DMS153 treated with DMSO at 0.1 percent for 48 hours (cell line): ENCODE data around the gene ECI1.
"Not testable (repeated sequence)": the region's sequence is repeated elsewhere in the genome, so short reads cannot be mapped to it uniquely, and the experiment has no call there.

Source experiments
- DNase-seq: peaks from one replicate; lab custom pipeline; 2025; ENCODE audit not compliant: unreplicated experiment; lab: John Stamatoyannopoulos, UW

Gene ECI1

GRCh38 chr16:2256531-2257140, 5.2 kb upstream of the ECI1 start:
- no peak for DNase-seq

GRCh38 chr16:2253293-2253692, 1.9 kb upstream of the ECI1 start:
- no peak for DNase-seq

DNA sequence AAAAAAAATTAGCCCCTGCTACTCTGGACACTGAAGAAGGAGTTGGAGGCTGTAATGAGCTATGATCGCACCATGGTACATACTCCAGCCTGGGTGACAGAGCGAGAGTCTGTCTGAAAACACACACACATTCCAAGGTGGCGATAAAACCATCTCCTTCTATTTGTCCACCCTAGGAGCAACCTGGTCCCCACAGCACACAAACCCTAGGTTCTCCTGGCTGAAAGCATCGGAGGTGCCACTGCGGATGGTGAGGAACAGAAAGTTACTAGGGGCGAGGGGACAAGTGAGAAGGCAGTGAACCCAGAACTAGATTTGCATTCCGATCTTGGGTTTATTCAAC, 1.4 kb upstream of the ECI1 start:
- DNase-seq = no peak

DNA sequence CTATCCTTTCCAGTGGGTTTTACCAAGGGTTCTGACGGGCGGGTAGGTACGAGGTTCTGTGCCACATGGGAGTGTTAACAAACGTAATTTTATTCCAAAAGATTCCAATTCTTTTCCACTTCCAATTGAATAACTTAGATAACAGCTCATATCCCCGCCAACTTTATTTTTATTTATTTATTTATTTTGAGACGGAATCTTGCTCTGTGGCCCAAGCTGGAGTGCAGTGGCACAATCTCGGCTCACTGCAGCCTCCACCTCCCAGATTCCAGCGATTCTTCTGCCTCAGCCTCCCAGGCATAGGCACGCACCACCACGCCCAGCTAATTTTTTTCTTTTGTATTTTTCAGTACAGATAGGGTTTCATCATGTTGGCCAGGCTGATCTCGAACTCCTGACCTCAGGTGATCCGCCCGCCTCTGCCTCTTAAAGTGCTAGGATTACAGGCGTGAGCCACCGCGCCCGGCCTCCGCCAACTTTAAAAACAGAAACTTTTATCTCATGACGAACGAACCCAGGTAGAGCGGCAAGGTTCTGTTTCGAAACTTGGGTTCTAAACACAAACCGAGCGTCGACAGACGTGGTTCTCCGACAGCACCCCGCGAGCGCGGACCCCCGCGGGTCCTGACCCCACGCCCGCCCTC, 613 bp downstream of the ECI1 start:
- no peak for DNase-seq

DNA sequence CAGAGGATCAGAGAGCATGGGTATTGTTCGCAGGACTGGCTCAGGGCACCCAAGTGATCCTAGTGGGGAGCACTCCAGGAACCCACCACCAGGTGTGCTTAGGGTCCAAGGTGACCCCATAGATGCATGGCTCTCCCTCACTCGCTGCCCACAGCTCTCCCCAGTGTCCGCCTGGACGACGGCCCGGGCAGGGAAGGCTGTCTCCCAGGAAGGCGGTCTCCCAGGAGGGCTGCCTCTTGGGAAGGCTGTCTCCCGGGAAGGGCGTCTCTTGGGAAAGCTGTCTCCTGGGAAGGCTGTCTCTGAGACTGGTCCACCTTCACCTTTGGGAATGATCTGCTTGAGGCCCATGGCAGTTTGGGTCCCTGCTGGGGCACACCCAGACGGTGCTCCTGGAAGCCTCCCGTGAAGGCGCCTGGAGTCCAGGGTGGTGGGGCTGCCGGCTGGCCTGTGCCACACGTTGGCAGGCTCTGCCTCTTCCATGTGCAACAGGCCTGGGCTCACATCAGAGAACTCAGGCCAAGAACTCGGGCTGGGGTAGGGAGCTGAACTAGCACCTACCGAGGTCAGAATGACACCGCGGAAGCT, 5.0 kb downstream of the ECI1 start:
- no peak for DNase-seq

DNA sequence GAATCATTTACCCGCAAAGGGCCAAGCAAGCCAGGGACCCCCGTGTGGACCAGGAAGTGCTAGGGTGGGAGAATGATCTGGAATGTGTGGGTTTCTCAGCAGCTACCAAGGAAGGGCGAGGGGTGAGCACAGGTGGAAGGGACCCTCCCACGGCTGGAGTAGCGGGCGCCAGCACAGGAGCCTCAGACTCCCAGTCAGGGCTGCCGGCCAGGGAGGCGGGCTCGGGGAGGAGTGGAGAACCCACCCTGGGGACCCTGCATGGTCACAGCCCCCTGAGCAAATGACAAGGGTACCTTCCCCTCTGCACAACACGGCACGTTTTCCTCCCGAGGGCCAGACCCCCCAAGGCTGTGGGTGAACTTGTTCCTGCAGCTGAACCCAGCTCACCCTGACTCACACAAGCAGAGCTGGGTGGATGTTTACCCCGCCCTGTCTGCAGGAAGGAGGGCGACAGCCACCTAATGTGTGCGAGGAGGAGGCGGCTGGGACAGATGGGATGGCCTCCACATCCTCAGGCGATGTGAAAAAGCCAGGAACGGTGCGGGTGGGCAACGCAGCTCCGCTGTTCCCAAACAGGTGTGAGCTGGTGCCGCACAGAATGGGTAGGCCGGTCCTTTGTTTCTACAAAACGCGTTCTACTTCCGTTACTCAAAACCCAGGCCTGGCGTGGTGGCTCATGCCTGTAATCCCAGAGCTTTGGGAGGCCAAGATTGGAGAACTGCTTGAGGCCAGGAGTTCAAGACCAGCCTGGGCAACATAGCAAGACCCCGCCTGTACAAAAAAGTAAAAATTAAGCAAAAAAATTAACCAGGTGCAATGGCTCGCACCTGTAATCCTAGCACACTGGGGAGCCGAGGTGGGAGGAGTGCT, 6.2 kb downstream of the ECI1 start:
- DNase-seq = no peak

DNA sequence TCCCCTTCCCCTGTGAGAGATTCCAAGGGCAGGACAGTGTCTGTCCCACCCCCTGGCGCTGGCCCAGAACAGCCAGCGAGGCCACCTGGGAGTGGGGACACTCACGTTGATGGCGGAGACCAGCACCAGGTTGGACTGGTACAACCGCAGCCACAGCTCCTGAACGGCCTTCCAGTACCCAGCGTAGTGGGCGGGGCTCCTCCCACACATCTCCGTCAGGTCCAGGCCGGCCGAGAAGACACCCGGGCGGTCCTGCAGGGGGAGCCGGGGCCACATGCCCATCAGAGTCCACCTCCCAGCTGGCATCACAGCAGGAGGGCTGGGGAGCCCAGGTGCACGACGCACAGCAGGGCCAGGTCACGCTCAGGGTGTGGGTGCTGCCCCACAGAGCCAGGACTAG, 7.1 kb downstream of the ECI1 start:
- no peak for DNase-seq

GRCh38 chr16:2243781-2244180, 7.6 kb downstream of the ECI1 start:
- DNase-seq = no peak

- DNase-seq = no peak
Observed at GRCh38 chr16:2243031-2243528, 8.3 kb downstream of the ECI1 start.

GRCh38 chr16:2242598-2242997, 8.8 kb downstream of the ECI1 start:
- DNase-seq = no peak

DNA sequence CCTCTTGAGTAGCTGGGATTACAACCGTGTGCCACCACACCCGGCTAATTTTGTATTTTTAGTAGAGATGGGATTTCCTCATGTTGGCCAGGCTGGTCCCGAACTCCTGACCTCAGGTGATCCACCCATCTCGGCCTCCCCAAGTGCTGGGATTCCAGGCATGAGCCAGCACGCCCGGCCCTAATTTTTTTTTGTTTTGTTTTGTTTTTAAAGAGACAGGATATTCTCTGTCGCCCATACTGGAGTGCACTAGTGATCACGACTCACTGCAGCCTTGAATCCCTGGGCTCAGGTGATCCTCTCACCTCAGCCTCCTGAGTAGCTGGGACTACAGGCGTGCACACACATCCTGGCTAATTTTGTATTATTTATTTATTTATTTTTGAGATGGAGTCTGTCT, 11.1 kb downstream of the ECI1 start:
- DNase-seq = not testable (repeated sequence)

- DNase-seq = no peak
Observed at GRCh38 chr16:2238838-2239675, 12.3 kb downstream of the ECI1 start.

DNA sequence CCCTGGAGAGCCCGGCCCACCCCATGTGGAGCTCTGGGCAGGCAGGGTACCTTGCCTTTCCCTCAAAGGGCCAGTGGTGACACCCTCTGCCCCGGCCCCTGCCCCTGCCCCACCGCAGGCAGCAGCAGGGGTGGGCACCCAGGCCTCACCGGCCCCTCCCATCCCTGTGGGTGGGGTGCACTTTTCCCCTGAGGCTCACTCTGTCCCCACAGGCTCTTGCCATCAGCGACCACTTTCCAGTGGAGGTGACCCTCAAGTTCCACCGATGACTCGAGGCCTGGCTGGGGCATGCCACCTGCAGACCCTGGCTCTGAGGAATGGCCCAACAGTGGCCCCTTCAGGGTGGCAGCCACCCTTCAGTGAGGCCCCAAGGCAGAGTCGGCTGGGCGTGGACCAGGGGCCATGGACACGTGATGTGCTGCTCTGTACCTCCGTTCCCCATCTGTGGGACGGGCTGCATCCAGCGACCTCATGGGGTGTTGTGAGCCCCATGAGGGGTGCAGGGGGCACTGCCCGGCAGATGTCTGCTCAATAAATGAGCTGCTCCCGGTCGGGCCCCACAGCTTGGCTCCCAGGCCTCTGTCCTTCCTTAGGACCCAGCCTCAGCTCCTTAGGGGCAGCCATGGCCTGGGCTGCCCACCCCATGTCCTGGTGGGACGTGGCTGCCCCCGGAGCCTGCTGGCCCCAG, 13.1 kb downstream of the ECI1 start:
- DNase-seq = no peak

GRCh38 chr16:2237493-2238149, 13.8 kb downstream of the ECI1 start:
- DNase-seq = no peak

DNA sequence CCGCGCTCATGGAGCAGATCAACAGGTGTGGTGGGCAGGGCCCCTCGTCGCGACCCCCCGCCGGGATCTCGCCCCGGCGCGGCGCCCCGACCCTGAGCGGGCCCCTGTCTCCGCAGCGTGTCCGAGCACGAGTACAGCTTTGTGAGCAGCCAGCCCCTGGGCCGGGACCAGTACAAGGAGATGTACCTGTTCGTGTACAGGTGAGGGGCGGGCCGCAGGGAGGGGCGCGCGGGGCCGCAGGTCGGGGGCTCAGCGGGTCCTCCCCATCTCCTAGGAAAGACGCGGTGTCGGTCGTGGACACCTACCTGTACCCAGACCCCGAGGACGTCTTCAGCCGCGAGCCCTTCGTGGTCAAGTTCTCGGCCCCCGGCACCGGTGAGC, 14.3 kb downstream of the ECI1 start:
- no peak for DNase-seq

- no peak for DNase-seq
Observed at GRCh38 chr16:2236337-2237101, 14.9 kb downstream of the ECI1 start, which contains the start of gene DNASE1L2. DNASE1L2 (plus strand) TSS chr16:2236444; CDS start chr16:2236817, 373 bp downstream.

GRCh38 chr16:2235695-2236336, 15.6 kb downstream of the ECI1 start:
- no peak for DNase-seq

DNA sequence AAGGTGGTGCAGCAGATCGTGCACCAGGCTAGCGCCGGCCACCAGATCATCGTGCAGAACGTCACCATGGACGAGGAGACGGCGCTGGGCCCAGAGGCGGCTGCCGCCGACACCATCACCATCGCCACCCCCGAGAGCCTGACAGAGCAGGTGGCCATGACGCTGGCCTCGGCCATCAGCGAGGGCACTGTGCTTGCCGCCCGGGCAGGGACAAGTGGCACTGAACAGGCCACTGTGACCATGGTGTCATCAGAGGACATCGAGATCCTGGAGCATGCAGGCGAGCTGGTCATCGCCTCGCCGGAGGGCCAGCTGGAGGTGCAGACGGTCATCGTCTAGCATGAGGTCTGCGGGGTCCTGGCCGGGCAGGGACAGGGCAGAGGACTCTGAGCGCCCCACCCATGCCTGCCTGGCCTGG, 16.1 kb downstream of the ECI1 start:
- no peak for DNase-seq
